Brain microvascular endothelial cell (primary cell): ENCODE measurements around the gene NRM.
"Not testable (repeated sequence)": the region's sequence is repeated elsewhere in the genome, so short reads cannot be mapped to it uniquely, and the experiment has no call there.

Experiments used
- DNase-seq: peaks from one replicate; pipeline ENCODE4 v3.0.0-alpha.2; 2020
- H3K27ac ChIP-seq: fragments of 250-450 bp; sonication (Bioruptor Pico); 2 replicates; pipeline ENCODE4 v1.5.1; 2020; ENCODE audit warnings: mild to moderate bottlenecking, moderate library complexity
- H3K27me3 ChIP-seq: fragments of 250-450 bp; sonication (Bioruptor Pico); replicated peaks from 2 replicates; pipeline ENCODE4 v1.5.1; 2020; ENCODE audit warnings: mild to moderate bottlenecking
- H3K36me3 ChIP-seq: fragments of 250-450 bp; sonication (Bioruptor Pico); replicated peaks from 2 replicates; pipeline ENCODE4 v1.5.1; 2020; ENCODE audit warnings: mild to moderate bottlenecking
- H3K4me3 ChIP-seq: 2 replicates; pipeline ENCODE4 v1.5.1; 2011; ENCODE audit warnings: low read depth, mild to moderate bottlenecking, control low read depth, low read length, moderate library complexity
- in situ Hi-C: cut with HindIII; loops from 2 replicates; pipeline ENCODE4 v1.10.0; 2017; ENCODE audit warnings: low sequenced_read_pairs, low pct_ligation_motif_present
- TF ChIP-seq, protein P1 (sequence below): IDR thresholded peaks from 2 replicates; pipeline ENCODE4 v1.5.1; 2011; ENCODE audit warnings: low read depth, mild to moderate bottlenecking, moderate library complexity, low read length, control low read depth, inconsistent platforms; ENCODE audit errors: missing control alignments

Gene NRM

DNA sequence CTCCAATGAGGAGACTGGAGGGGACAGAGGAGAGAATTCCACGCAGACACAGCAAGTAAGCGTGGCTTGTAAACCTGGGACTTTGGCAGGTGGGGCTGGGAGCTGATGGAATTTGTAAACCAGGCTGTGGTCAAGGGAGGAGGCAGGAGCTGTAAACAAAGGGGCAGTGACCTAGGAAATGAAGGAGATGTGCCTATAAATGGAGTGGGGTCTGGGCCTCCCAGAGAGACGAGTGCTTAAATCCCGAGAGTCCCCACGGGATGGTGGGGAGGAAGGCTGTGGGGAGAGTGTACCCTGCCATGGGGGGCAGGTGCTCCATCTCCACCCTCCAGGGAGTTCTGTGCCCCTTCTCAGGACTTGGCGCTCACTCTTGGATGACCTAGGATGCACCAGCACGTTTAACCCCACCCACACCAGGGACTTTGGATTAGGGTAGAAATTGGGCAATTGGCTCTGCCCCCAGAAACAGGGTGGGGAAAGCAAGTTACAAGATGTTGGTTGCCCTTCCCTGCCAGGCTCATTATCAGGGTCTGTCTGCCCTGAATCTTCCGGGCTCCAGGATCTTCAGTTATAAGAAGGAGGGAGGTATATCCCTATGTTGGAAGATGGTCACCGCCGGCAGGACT, 14.0 kb downstream of the NRM start:
- Histone ChIP-seq H3K27ac (no peak overlapping the region), H3K36me3 (peaks cover 52% of the 10 kb centered on the region), H3K27me3 (no peaks in the 10 kb centered on the region), H3K4me3 (no peak overlapping the region)
- TF ChIP-seq, protein P1, sequence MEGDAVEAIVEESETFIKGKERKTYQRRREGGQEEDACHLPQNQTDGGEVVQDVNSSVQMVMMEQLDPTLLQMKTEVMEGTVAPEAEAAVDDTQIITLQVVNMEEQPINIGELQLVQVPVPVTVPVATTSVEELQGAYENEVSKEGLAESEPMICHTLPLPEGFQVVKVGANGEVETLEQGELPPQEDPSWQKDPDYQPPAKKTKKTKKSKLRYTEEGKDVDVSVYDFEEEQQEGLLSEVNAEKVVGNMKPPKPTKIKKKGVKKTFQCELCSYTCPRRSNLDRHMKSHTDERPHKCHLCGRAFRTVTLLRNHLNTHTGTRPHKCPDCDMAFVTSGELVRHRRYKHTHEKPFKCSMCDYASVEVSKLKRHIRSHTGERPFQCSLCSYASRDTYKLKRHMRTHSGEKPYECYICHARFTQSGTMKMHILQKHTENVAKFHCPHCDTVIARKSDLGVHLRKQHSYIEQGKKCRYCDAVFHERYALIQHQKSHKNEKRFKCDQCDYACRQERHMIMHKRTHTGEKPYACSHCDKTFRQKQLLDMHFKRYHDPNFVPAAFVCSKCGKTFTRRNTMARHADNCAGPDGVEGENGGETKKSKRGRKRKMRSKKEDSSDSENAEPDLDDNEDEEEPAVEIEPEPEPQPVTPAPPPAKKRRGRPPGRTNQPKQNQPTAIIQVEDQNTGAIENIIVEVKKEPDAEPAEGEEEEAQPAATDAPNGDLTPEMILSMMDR, result no peak
- in situ Hi-C loops, result no loop called here
- no peak for DNase-seq

DNA sequence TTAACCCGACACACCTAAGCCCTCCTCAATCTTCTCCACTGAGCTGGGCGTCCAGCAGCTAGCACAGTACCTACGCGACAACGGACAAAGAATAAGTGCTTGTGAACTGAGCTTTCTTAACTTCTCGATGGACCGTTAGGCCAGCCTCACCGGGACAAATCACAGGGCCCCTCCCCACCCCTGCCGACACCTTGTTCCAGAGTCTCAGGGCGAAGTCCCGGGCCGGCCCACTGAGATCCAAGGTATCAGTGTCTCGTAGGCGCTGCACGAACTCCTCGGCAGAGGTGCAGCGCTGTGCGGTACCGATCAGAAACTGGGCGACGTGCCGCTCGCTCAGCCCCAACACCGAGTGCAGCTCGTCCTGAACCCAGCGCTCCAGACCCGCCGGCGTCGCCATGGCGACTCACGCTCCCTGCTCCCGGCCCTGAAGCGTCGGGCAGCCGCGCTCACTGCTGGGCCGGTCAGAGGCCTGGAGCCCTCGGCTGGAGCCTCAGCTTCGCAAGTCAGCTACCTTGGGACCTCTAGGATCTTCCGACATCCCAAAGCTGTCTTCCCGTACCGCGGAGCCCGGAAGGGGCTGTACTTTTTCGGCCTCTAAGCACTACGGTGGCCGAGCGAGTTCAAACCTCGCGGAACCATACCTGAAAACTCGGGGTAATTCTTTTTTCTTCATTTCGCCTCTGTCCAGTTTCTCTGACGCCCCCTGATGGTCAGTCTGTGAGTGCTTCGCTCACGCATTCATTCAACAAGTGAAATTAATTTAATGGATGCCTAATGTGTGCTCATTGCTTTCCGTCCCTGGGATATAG, 18.1 kb downstream of the NRM start, which contains the start of gene DHX16:
DHX16 (minus strand) TSS at position 562 of the 809 bp plus-strand sequence; CDS start at position 397, 165 bp downstream.
- H3K27me3 ChIP-seq, result no peaks in the 10 kb centered on the region
- peak; percentile 98 for DNase-seq
- H3K36me3 ChIP-seq, result peaks cover 43% of the 10 kb centered on the region
- in situ Hi-C loops, result no loop called here
- H3K4me3 ChIP-seq, result peak within 1 kb of the TSS; percentile 92
- TF ChIP-seq, protein P1, result peak; percentile 91
- H3K27ac ChIP-seq, result peak within 1 kb of the TSS; percentile 26

DNA sequence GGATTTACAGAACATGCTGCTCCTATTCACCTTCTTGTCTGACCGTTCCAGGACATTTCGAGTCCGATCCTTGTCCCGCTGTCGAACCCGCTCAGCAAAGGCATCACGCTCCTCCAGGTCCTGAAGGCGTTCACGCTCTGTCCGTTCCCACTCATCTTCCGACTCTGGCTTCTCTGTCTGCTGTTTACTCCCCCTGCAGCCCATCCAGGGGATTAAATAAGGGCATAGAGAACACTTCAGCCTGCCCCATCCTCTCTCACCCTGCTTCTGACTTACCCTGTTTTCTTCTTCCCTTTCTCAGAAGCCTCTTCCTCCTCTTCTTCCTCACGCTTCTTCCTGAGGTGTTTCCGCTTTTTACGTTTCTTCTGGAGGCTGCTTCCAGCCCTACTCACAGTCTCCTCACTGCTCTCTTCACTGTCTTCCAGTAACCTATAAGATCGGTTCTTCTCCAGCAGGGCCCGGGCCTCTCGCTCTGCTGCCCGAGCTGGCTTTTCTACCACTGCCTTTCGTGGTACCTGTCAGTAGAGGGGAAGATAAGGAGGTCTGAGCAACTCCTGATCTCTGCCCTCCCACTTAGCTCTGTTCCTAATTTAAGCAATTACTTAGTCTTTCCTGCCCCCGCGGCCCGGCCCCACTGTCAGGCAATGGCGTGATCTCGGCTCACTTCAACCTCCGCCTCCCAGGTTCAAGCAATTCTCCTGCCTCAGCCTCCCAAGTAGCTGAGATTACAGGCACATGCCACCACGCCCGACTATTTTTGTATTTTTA, 19.8 kb downstream of the NRM start:
- TF ChIP-seq, protein P1, result peak; percentile 58
- no peak for DNase-seq
- Histone ChIP-seq H3K4me3 (no peak overlapping the region), H3K36me3 (peaks cover 34% of the 10 kb centered on the region), H3K27me3 (no peaks in the 10 kb centered on the region), H3K27ac (no peak overlapping the region)
- in situ Hi-C loops, result no loop called here

DNA sequence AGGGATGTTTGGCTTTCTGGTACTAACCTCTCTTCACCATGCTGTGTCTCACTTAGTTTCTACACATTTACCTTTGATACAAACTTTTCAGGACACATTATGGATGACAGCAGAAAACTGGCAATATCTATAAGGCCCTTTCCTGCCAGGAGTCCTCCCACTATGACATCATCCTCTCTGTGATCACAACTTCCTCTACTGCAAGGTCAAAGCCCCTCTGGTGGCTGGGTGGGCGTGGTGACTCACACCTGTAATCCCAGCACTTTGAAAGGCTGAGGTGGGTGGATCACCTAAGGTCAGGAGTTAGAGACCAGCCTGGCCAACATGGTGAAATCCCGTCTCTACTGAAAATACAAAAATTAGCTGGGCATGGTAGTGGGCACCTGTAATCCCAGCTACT, 24.5 kb downstream of the NRM start:
- H3K27ac ChIP-seq, in situ Hi-C loops, DNase-seq, H3K4me3 ChIP-seq, H3K27me3 ChIP-seq: not testable (repeated sequence)
- peaks cover 73% of the 10 kb centered on the region for H3K36me3 ChIP-seq

DNA sequence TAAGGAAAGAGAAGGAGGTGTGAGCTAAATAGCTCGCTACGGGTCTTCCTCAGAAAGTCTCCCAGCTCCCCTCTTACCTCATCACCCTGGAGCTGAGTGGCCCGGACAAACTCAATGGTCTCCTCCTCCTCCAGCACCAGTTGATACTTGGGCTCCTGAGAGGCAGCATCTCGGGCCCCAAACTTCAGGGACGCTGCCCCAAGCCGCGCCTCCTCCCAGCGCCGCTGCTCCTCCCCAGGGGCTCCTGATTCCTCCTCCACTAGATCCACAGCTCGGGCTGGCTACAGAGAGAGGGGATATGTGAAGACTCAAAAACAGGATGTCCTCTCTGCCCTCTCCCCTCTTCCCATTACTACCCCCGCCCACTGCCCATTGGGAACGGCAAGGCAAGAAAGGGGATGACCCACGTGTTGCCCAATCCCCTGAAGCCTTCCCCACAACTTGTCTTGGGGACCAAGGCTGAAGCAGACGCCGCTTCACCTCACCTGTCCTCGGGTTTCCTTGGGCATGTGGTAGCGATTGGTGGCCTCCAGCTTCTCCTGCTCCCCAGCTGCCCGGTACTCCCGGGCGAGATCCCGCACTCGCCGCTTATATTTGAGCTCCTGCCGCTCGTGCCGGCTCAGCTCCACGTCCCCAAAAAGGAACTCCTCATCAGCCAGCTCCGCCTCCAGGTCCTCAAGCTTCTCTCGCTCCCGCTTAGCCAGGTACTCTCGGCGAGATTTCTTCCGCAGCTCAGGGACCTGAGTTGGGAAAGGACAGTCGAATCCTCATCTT, 25.6 kb downstream of the NRM start:
- in situ Hi-C loops, result no loop called here
- H3K36me3 ChIP-seq, result peaks cover 77% of the 10 kb centered on the region
- no peaks in the 10 kb centered on the region for H3K27me3 ChIP-seq

DNA sequence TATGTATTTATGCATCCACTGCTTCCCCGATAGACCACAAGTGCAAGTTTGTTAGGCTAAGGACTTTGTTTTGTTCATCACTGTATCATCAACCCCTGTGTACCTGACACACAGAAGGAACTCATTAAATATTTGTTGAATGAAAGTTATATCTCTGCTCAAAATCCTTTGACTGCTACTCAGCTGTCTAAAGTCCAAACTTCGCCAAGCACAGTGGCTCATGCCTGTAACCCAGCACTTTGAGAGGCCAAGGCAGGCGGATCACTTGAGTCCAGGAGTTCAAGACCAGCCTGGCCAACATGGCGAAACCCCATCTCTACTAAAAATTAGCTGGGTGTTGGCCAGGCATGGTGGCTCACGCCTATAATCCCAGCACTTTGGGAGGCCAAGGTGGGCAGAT, 32.9 kb downstream of the NRM start:
- H3K4me3 ChIP-seq, H3K27ac ChIP-seq, in situ Hi-C loops, H3K27me3 ChIP-seq, DNase-seq: not testable (repeated sequence)
- peaks cover 94% of the 10 kb centered on the region for H3K36me3 ChIP-seq

More for the DNA sequence above, 25.6 kb downstream of the NRM start:
- no peak overlapping the region for H3K27ac ChIP-seq
- H3K4me3 ChIP-seq, result no peak overlapping the region
- no peak for DNase-seq
- TF ChIP-seq, protein P1, result no peak
